HG02763 (cell line): ENCODE measurements around the gene ACADSB.

ENCODE experiments used
- ATAC-seq: cut with Tn5 transposase; IDR thresholded peaks from one replicate; pipeline ENCODE4 v1.9.1; 2021; ENCODE audit warnings: mild to moderate bottlenecking, moderate library complexity; ENCODE audit not compliant: unreplicated experiment

The ACADSB gene

GRCh38 chr10:123038782-123039631 is 30.2 kb downstream of the ACADSB start:
- no peak for ATAC-seq

- no peak for ATAC-seq
Observed at GRCh38 chr10:123039632-123039930, 30.8 kb downstream of the ACADSB start.

- no peak for ATAC-seq
Observed at GRCh38 chr10:123042708-123043408, 34.1 kb downstream of the ACADSB start.

GRCh38 chr10:123043409-123043925 is 34.7 kb downstream of the ACADSB start:
- peak; percentile 59 for ATAC-seq

GRCh38 chr10:123044391-123044790 is 35.6 kb downstream of the ACADSB start:
- no peak for ATAC-seq

GRCh38 chr10:123045961-123046731 is 37.3 kb downstream of the ACADSB start:
- ATAC-seq: no peak

- no peak for ATAC-seq
Observed at GRCh38 chr10:123057968-123058367, 49.2 kb downstream of the ACADSB start.

- ATAC-seq: no peak
Observed at GRCh38 chr10:123061865-123062264, 53.1 kb downstream of the ACADSB start.

GRCh38 chr10:123062726-123063125 is 53.9 kb downstream of the ACADSB start:
- ATAC-seq: no peak

GRCh38 chr10:123068087-123068853 is 59.5 kb downstream of the ACADSB start:
- no peak for ATAC-seq

- no peak for ATAC-seq
Observed at GRCh38 chr10:123069246-123069986, 60.6 kb downstream of the ACADSB start.

- ATAC-seq: no peak
Observed at GRCh38 chr10:123073187-123073586, 64.4 kb downstream of the ACADSB start.

GRCh38 chr10:123074215-123074614 is 65.4 kb downstream of the ACADSB start:
- no peak for ATAC-seq

GRCh38 chr10:123081896-123082295 is 73.1 kb downstream of the ACADSB start:
- no peak for ATAC-seq

- no peak for ATAC-seq
Observed at GRCh38 chr10:123083811-123084210, 75.0 kb downstream of the ACADSB start.

- ATAC-seq: no peak
Observed at GRCh38 chr10:123086281-123086680, 77.5 kb downstream of the ACADSB start.

GRCh38 chr10:123087348-123087747 is 78.5 kb downstream of the ACADSB start:
- no peak for ATAC-seq

GRCh38 chr10:123087786-123088185 is 79.0 kb downstream of the ACADSB start:
- ATAC-seq: no peak

GRCh38 chr10:123092635-123093414 is 84.0 kb downstream of the ACADSB start:
- no peak for ATAC-seq
